Neutrophil (primary cell): Measurements from ENCODE around the gene ABCB10.

ENCODE experiments used
- H3K27ac ChIP-seq: fragments of 200-600 bp; sonication (generic); 2 replicates; pipeline ENCODE4 v1.5.1; 2016; ENCODE audit warnings: mild to moderate bottlenecking, moderate library complexity
- H3K27me3 ChIP-seq: fragments of 200-600 bp; sonication (generic); 2 replicates; pipeline ENCODE4 v1.6.0; 2016; ENCODE audit warnings: mild to moderate bottlenecking
- H3K36me3 ChIP-seq: fragments of 200-600 bp; sonication (generic); 2 replicates; pipeline ENCODE4 v1.5.1; 2017
- H3K4me1 ChIP-seq, 2 experiments: fragments of 200-600 bp in 1 of 2; sonication (generic) in 1 of 2; 1 replicate in 1 of 2; 2 replicates in 1 of 2; pipeline versions ENCODE4 v1.5.1 to v1.6.1; 2013 to 2016; ENCODE audit warnings: low read depth in 1 of 2, low read length in 1 of 2, mild to moderate bottlenecking in 1 of 2, moderate library complexity in 1 of 2; ENCODE audit not compliant: control insufficient read depth in 1 of 2, insufficient read depth in 1 of 2
- H3K4me3 ChIP-seq, 2 experiments: fragments of 200-600 bp in 1 of 2; sonication (generic) in 1 of 2; 1 replicate in 1 of 2; 2 replicates in 1 of 2; pipeline ENCODE4 v1.5.1; 2013 to 2016; ENCODE audit warnings: low read depth in 1 of 2, low read length in 1 of 2, mild to moderate bottlenecking in 1 of 2, moderate library complexity in 1 of 2
- H3K9me3 ChIP-seq: fragments of 200-600 bp; sonication (generic); 2 replicates; pipeline ENCODE4 v1.5.1; 2016
- CTCF ChIP-seq: fragments of 200-600 bp; sonication (generic); IDR thresholded peaks from 2 replicates; pipeline ENCODE4 v1.5.1; 2016; ENCODE audit warnings: antibody characterized with exemption

Gene ABCB10

GRCh38 chr1:229474509-229474908 is 84.0 kb downstream of the ABCB10 start:
- Histone ChIP-seq H3K4me1 (no peaks in the 10 kb centered on the region), H3K27ac (no peak overlapping the region), H3K9me3 (no peaks in the 10 kb centered on the region), H3K27me3 (no peaks in the 10 kb centered on the region), H3K36me3 (peaks cover 72% of the 10 kb centered on the region), H3K4me3 (no peak overlapping the region)
- no peak for TF ChIP-seq CTCF

- H3K36me3 ChIP-seq = peaks cover 86% of the 10 kb centered on the region
- H3K27me3 ChIP-seq = no peaks in the 10 kb centered on the region
- H3K9me3 ChIP-seq = no peaks in the 10 kb centered on the region
- no peak overlapping the region for H3K27ac ChIP-seq
- H3K4me3 ChIP-seq = no peak overlapping the region
- no peaks in the 10 kb centered on the region for H3K4me1 ChIP-seq
- no peak for TF ChIP-seq CTCF
These were observed 87.3 kb downstream of the ABCB10 start for GRCh38 chr1:229471175-229471574.

GRCh38 chr1:229470406-229471043 is 88.0 kb downstream of the ABCB10 start:
- TF ChIP-seq CTCF = no peak

GRCh38 chr1:229466887-229467286 is 91.6 kb downstream of the ABCB10 start:
- no peak for TF ChIP-seq CTCF

More at GRCh38 chr1:229470406-229471043, 88.0 kb downstream of the ABCB10 start:
- H3K9me3 ChIP-seq = no peaks in the 10 kb centered on the region
- H3K4me3 ChIP-seq = no peak overlapping the region
- no peak overlapping the region for H3K27ac ChIP-seq
- H3K36me3 ChIP-seq = peaks cover 88% of the 10 kb centered on the region
- no peaks in the 10 kb centered on the region for H3K27me3 ChIP-seq
- no peaks in the 10 kb centered on the region for H3K4me1 ChIP-seq

More at GRCh38 chr1:229466887-229467286, 91.6 kb downstream of the ABCB10 start:
- Histone ChIP-seq H3K27ac (no peak overlapping the region), H3K9me3 (no peaks in the 10 kb centered on the region), H3K4me3 (no peak overlapping the region), H3K36me3 (peaks cover 95% of the 10 kb centered on the region), H3K4me1 (no peaks in the 10 kb centered on the region), H3K27me3 (no peaks in the 10 kb centered on the region)
